Neural cell (in vitro differentiated cells): ENCODE data around the gene NANOS2. TPM values are rescaled to one million over a fixed set of nuclear protein-coding genes. Genes with fewer than 3 reads are reported as not detected.

ENCODE experiments used
- H2AFZ ChIP-seq: fragments of 200-600, 300-800 bp; sonication (generic), shearing (Covaris generic); 2 replicates; pipeline ENCODE4 v1.6.0; 2014; ENCODE audit warnings: low read depth, mild to moderate bottlenecking, antibody characterized with exemption, low read length, moderate library complexity
- H3F3A ChIP-seq: fragments of 200-600 bp; shearing (Covaris generic); 2 replicates; pipeline ENCODE4 v1.6.1; 2016; ENCODE audit warnings: mild to moderate bottlenecking, moderate library complexity, mixed read lengths, antibody characterized with exemption, low read length; ENCODE audit not compliant: insufficient read depth, poor library complexity, severe bottlenecking
- H3K27ac ChIP-seq: fragments of 200-600, 300-800 bp; sonication (generic), shearing (Covaris generic); 2 replicates; pipeline ENCODE4 v1.5.1; 2014; ENCODE audit warnings: mild to moderate bottlenecking, low read length, moderate library complexity
- H3K27me3 ChIP-seq: fragments of 300-800, 200-600 bp; sonication (generic), shearing (Covaris generic); 2 replicates; pipeline ENCODE4 v1.6.0; 2014; ENCODE audit warnings: mild to moderate bottlenecking, low read depth, low read length, moderate library complexity; ENCODE audit not compliant: insufficient read depth
- H3K36me3 ChIP-seq: fragments of 300-800, 200-600 bp; sonication (generic), shearing (Covaris generic); 2 replicates; pipeline ENCODE4 v1.5.1; 2014; ENCODE audit warnings: mild to moderate bottlenecking, antibody characterized with exemption, low read length, moderate library complexity; ENCODE audit not compliant: insufficient read depth
- H3K4me2 ChIP-seq: fragments of 300-800, 200-600 bp; sonication (generic), shearing (Covaris generic); 2 replicates; pipeline ENCODE4 v1.6.0; 2014; ENCODE audit warnings: mild to moderate bottlenecking, low read length
- H3K4me3 ChIP-seq: fragments of 300-800, 200-600 bp; sonication (generic), shearing (Covaris generic); 2 replicates; pipeline ENCODE4 v1.5.1; 2014; ENCODE audit warnings: mild to moderate bottlenecking, low read length, moderate library complexity
- H3K79me2 ChIP-seq: fragments of 200-600 bp; shearing (Covaris generic); replicated peaks from 2 replicates; pipeline ENCODE4 v1.6.0; 2014; ENCODE audit warnings: mild to moderate bottlenecking, low read length, moderate library complexity; ENCODE audit not compliant: insufficient read depth
- H3K9ac ChIP-seq: fragments of 300-800, 200-600 bp; sonication (generic), shearing (Covaris generic); 2 replicates; pipeline ENCODE4 v1.6.1; 2016; ENCODE audit warnings: mild to moderate bottlenecking, low read length, mixed read lengths
- H3K9me2 ChIP-seq: fragments of 200-600 bp; shearing (Covaris generic); 2 replicates; pipeline ENCODE4 v1.6.1; 2016; ENCODE audit warnings: mild to moderate bottlenecking, low read length, mixed read lengths; ENCODE audit not compliant: insufficient read depth
- H3K9me3 ChIP-seq: fragments of 200-600, 300-800 bp; sonication (generic), shearing (Covaris generic); 2 replicates; pipeline ENCODE4 v1.6.1; 2016; ENCODE audit warnings: mild to moderate bottlenecking, mixed run types, low read length, moderate library complexity, mixed read lengths
- H4K20me1 ChIP-seq: fragments of 200-600 bp; shearing (Covaris generic); 2 replicates; pipeline ENCODE4 v1.6.1; 2016; ENCODE audit warnings: mild to moderate bottlenecking, mixed run types; ENCODE audit not compliant: insufficient read depth
- EP300 ChIP-seq: fragments of 450-650 bp; conservative IDR thresholded peaks from 2 replicates; pipeline ENCODE4 v1.6.1; 2014; ENCODE audit warnings: antibody characterized with exemption, mild to moderate bottlenecking, moderate library complexity; ENCODE audit not compliant: poor library complexity, severe bottlenecking
- EZH2 ChIP-seq: fragments of 200-600, 300-800 bp; shearing (Covaris generic), sonication (generic); IDR thresholded peaks from 2 replicates; pipeline ENCODE4 v1.6.1; 2014; ENCODE audit warnings: antibody characterized with exemption, low read length, borderline replicate concordance, mild to moderate bottlenecking; ENCODE audit not compliant: insufficient read depth, poor library complexity, severe bottlenecking
- MXI1 ChIP-seq: fragments of 450-650 bp; conservative IDR thresholded peaks from 2 replicates; pipeline ENCODE4 v1.6.1; 2014; ENCODE audit warnings: antibody characterized with exemption, mild to moderate bottlenecking; ENCODE audit not compliant: poor library complexity, severe bottlenecking
- POLR2AphosphoS5 ChIP-seq: IDR thresholded peaks from 2 replicates; pipeline ENCODE4 v1.6.1; 2012
- RAD21 ChIP-seq: fragments of 450-650 bp; conservative IDR thresholded peaks from 2 replicates; pipeline ENCODE4 v1.6.1; 2014; ENCODE audit warnings: antibody characterized with exemption, mild to moderate bottlenecking, moderate library complexity
- REST ChIP-seq: IDR thresholded peaks from 2 replicates; pipeline ENCODE4 v1.6.1; 2012; ENCODE audit warnings: borderline replicate concordance
- SMC3 ChIP-seq: fragments of 450-650 bp; conservative IDR thresholded peaks from 2 replicates; pipeline ENCODE4 v1.6.1; 2014; ENCODE audit warnings: antibody characterized with exemption, mild to moderate bottlenecking, moderate library complexity; ENCODE audit not compliant: poor library complexity
- TAF1 ChIP-seq: IDR thresholded peaks from 2 replicates; pipeline ENCODE4 v1.6.1; 2012; ENCODE audit warnings: low read depth
- polyA plus RNA-seq: library from polyadenylated mRNA; depleted of rRNA; stranded (reverse); fragments of >200 nt; gene quantifications from 2 replicates; pipeline ENCODE4 v1.2.3, GENCODE V29; 2014
- TF ChIP-seq, protein P1 (sequence below): fragments of 450-650 bp; IDR thresholded peaks from 2 replicates; pipeline ENCODE4 v1.5.1; 2014; ENCODE audit warnings: antibody characterized with exemption, mild to moderate bottlenecking, moderate library complexity; ENCODE audit not compliant: poor library complexity, severe bottlenecking

NANOS2 gene
- polyA plus RNA-seq, 1 donor from 2014 or later = 0.64 TPM

DNA sequence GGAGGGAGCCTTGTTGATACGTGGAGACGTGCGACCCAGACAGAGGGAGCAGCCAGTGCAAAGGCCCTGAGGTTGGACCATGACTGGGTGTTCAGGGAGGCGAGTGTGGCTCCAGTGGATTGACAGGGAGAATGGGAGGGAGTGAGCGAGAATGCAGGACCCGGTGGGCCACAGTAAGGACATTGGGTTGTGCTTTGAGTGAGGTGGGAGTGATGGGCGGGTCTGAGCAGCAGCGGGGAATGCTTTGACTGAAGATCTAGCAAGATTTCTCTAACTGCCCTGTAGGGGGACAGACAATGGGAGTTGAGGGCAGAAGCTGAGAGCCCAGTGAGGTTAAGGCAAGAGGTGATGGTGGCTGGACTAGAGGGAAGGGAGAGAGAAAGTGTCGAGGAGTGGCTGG is 7.7 kb upstream of the NANOS2 start:
- H3K27me3 ChIP-seq = no peaks in the 10 kb centered on the region
- H3K79me2 ChIP-seq = no peaks in the 10 kb centered on the region
- no peak overlapping the region for H3K4me2 ChIP-seq
- TF ChIP-seq TAF1 (no peak), SMC3 (no peak), REST (no peak), MXI1 (no peak), EP300 (no peak), POLR2AphosphoS5 (no peak), RAD21 (no peak), EZH2 (no peak)
- TF ChIP-seq, protein P1, sequence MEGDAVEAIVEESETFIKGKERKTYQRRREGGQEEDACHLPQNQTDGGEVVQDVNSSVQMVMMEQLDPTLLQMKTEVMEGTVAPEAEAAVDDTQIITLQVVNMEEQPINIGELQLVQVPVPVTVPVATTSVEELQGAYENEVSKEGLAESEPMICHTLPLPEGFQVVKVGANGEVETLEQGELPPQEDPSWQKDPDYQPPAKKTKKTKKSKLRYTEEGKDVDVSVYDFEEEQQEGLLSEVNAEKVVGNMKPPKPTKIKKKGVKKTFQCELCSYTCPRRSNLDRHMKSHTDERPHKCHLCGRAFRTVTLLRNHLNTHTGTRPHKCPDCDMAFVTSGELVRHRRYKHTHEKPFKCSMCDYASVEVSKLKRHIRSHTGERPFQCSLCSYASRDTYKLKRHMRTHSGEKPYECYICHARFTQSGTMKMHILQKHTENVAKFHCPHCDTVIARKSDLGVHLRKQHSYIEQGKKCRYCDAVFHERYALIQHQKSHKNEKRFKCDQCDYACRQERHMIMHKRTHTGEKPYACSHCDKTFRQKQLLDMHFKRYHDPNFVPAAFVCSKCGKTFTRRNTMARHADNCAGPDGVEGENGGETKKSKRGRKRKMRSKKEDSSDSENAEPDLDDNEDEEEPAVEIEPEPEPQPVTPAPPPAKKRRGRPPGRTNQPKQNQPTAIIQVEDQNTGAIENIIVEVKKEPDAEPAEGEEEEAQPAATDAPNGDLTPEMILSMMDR = no peak
- H3K9ac ChIP-seq = no peak overlapping the region
- H3K4me3 ChIP-seq = no peak overlapping the region
- no peaks in the 10 kb centered on the region for H3K36me3 ChIP-seq
- no peak overlapping the region for H3K27ac ChIP-seq
- no peaks in the 10 kb centered on the region for H4K20me1 ChIP-seq
- no peaks in the 10 kb centered on the region for H3F3A ChIP-seq
- no peaks in the 10 kb centered on the region for H3K9me2 ChIP-seq
- H3K9me3 ChIP-seq = no peaks in the 10 kb centered on the region
- no peak overlapping the region for H2AFZ ChIP-seq

DNA sequence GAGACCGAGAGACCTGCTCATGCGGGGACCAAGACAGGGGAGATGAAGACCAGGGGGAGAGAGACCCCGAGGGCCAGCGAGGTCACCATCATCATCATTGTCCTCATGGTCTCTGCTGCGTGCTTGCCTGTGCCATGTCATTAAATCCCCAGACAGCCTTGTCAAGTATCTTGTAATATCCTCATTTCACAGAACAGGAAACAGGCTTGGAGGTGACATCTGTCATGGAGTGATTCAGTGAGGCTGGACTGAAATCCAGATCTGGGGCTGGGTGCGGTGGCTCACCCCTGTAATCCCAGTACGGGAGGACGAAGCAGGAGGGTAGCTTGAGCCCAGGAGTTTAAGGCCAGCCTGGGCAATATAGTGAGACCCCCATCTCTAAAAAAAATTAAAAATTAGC is 5.9 kb upstream of the NANOS2 start:
- H3K4me2 ChIP-seq = no peak overlapping the region
- no peaks in the 10 kb centered on the region for H3K9me2 ChIP-seq
- H3K9ac ChIP-seq = no peak overlapping the region
- no peak overlapping the region for H3K27ac ChIP-seq
- no peaks in the 10 kb centered on the region for H3F3A ChIP-seq
- no peaks in the 10 kb centered on the region for H3K9me3 ChIP-seq
- no peaks in the 10 kb centered on the region for H4K20me1 ChIP-seq
- TF ChIP-seq, protein P1 = no peak
- TF ChIP-seq POLR2AphosphoS5 = peak; percentile 4
- no peak for TF ChIP-seq RAD21
- H3K79me2 ChIP-seq = no peaks in the 10 kb centered on the region
- H3K27me3 ChIP-seq = no peaks in the 10 kb centered on the region
- no peak overlapping the region for H3K4me3 ChIP-seq
- H2AFZ ChIP-seq = no peak overlapping the region
- H3K36me3 ChIP-seq = no peaks in the 10 kb centered on the region
